HT-29 (cell line): ENCODE data around the gene POLE. TPM values are rescaled to one million over a fixed set of nuclear protein-coding genes. Genes with fewer than 3 reads are reported as not detected.

Experiments used
- DNase-seq: peaks from one replicate; pipeline ENCODE4 v3.0.0-alpha.2; 2015; ENCODE audit warnings: low spot score
- total RNA-seq: library from RNA; depleted of rRNA; stranded (reverse); fragments of >200 nt; shearing (Covaris generic); gene quantifications from 2 replicates; pipeline ENCODE4 v1.2.3, GENCODE V29; 2014

The POLE gene
- total RNA-seq, 1 experiment from 2014 or later = 104 TPM

- no peak for DNase-seq
Measured at GRCh38 chr12:132631666-132632065, 55.5 kb downstream of the POLE start.

GRCh38 chr12:132630672-132631071 lies 56.5 kb downstream of the POLE start:
- DNase-seq = no peak

DNA sequence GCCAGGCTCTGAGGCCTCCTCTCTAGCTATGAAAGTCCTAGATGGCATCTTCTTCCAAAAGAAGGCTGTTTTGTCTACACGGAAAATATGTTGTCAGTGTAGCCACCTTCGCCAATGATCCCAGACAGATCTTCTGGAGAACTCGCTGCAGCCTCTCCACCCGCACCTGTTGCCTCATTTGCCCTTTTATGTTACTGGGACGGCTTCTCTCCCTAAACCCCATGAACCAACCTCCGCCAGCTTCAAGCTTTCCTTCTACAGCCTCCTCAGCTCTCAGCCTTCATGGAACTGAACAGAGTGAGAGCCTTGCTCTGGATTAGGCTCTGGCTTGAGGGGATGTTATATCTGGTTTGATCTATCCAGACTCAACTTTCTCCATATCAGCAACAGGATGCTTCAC lies 57.8 kb downstream of the POLE start:
- no peak for DNase-seq

GRCh38 chr12:132625731-132626430 lies 61.3 kb downstream of the POLE start:
- no peak for DNase-seq

GRCh38 chr12:132624910-132625630 lies 62.1 kb downstream of the POLE start:
- no peak for DNase-seq

DNA sequence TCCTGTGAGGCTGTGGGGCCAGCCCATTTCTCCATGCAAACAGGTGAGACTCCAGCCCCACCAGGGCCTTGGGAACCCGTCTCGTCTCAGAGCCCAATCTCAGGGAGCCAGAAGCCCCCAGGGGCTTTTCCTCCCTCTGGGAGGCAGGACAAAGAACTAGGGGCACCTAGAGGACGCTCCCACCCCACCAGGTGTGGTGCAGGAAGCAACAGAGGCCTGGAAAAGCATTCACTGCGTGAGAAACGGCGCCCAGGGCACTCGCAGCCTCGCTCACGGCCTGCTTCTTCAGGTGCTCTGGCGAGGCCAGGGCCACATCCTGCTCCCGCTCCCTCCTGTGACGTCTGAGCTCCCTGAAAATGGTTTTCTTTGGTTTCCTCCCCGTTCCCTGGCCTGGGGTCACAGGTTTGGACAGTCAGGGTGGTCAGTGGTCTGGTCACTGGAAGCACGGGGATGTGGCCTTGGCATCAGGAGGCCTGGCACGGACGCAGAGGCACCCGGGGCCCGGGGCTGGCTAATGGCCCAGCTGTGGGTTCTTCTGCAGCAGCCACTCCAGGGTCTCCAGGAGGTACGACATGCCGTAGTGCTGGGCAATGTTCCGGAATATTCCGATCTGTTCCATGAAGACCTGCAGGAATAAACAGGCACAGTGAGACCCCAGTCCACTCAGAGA lies 62.8 kb downstream of the POLE start:
- no peak for DNase-seq

- peak; percentile 13 for DNase-seq
Measured at GRCh38 chr12:132623072-132623869, 63.9 kb downstream of the POLE start.

- peak; percentile 32 for DNase-seq
Measured at GRCh38 chr12:132622437-132623071, 64.6 kb downstream of the POLE start.

DNA sequence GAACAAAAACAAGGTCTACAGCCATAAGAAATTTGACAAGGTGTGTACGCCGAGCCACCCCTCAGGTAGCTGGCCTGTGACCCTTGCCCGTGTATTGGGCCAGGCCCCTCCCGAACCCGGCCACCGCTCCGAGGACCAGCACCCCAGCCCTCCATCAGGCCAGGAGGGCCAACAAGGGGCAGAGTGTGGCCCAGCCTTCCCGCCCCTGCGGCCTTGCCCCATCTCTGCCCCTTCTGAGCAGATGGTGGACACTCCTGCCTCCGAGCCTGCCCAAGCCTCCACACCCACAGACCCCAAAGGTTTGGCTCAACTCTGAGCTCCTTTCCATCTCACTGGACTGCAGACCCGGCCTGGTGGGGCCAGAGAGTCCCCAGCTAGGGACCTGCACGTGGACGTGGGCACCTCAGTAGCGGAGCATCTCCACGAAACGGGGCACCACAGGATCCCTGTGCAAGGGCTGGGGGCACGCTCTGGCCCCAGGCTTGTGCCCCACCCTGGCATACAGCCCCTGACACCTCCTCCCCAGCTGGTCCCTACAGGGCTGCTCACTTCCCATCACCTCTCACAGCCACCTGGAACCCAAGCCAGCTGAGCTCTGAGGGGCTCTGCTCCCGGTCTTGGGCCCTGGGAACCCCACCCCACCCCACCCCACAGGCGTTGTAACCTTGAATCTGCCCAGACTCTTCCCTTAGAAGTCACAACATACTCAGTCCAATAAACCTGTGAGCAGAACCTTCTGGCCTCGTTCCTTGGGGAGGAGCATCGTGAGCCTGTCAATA lies 65.3 kb downstream of the POLE start:
- no peak for DNase-seq

DNA sequence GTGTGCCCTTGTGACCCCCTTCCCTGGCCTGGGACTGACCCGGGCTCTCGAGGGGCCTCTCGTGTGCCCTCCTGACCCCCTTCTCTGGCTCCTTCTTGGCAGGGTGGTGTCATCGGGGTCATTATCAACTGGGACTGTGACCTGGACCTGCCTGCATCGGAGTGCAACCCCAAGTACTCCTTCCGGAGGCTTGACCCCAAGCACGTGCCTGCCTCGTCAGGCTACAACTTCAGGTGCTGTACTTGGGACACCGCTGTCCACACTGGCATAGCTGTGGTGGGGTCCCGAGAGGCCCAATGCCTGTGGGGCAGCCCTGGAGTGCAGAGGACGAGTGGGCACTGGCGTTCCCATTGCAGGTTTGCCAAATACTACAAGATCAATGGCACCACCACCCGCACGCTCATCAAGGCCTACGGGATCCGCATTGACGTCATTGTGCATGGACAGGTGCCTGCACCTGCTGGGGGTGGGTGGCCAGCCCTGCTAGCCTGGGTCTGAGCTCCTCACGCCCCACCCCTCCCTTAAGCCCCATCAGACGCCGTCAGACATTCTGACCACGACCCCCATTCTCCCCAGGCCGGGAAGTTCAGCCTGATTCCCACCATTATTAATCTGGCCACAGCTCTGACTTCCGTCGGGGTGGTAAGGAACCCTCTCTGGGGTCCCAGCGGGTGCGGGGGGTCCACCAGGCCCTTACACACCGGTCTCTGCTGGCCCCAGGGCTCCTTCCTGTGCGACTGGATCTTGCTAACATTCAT lies 66.1 kb downstream of the POLE start:
- no peak for DNase-seq

GRCh38 chr12:132620113-132620898 lies 66.8 kb downstream of the POLE start:
- DNase-seq = no peak

DNA sequence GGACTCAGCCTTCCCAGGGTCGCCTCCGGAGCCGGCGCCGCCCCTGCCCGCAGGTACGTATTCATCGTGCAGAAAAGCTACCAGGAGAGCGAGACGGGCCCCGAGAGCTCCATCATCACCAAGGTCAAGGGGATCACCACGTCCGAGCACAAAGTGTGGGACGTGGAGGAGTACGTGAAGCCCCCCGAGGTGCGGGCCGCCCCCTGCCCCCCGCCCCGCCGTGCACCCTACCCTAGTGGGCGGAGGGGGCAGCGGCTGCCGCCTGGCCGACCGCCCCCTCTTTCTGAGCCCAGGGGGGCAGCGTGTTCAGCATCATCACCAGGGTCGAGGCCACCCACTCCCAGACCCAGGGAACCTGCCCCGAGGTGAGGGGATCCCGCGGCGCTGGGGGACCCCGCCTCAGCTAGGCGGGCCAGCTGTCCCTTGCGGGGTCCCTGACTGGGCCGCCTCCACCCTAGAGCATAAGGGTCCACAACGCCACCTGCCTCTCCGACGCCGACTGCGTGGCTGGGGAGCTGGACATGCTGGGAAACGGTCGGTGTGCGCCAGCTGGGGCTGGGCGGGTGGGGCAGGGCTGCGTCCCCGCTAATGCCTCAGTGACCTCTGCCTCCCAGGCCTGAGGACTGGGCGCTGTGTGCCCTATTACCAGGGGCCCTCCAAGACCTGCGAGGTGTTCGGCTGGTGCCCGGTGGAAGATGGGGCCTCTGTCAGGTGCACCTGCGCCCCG lies 67.6 kb downstream of the POLE start:
- no peak for DNase-seq

DNA sequence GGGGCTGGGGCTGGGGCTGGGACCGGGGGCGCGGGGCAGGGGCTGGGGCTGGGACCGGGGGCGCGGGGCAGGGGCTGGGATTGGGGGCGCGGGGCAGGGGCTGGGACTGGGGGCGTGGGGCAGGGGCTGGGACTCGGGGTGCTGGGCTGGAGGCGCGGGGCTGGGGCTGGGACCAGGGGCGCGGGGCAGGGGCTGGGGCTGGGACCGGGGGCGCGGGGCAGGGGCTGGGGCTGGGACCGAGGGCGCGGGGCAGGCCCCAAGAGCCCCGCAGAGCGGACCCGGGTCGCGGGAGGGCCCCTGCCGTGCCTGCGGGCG lies 68.1 kb downstream of the POLE start:
- no peak for DNase-seq

DNA sequence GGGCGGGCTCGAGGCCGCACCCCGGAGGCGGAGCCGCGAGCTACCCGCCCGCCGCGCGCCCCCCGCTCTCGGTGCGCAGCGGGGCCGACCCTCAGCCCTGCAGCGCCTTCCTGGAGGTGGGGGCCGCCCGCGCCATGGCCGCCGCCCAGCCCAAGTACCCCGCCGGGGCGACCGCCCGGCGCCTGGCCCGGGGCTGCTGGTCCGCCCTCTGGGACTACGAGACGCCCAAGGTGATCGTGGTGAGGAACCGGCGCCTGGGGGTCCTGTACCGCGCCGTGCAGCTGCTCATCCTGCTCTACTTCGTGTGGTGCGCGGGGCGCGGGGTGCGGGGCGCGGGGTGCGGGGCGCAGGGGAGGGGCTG lies 68.5 kb downstream of the POLE start, which contains the start of gene P2RX2:
TSS of gene P2RX2 (plus strand) at position 94 of the 361 bp plus-strand sequence. CDS start at position 135, 41 bp downstream.
- DNase-seq = no peak

- DNase-seq = no peak
Measured at GRCh38 chr12:132617822-132618682, 69.1 kb downstream of the POLE start.

DNA sequence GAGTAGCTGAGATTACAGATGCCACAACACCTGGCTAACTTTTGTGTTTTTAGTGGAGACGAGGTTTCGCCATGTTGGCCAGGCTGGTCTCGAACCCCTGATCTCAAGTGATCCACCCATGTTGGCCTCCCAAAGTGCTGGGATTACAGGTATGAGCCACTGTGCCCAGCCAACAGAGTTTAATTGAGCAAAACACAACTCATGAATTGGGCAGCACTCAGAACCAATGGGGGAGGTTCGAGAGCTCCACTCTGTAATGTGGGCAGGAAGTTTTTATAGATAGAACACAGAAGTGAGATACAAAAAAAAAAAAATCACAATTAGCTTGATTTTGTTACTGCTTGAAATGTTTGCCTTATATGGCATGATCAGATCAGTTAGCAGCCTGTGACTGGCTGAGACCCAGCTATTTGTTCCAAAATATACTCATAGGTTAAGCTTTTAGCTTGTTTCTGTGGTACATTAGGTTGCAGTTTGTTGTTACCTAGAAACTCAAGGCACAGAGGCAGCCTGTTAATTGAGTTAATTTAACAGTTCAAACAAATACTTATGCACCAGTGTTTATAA lies 69.9 kb downstream of the POLE start:
- no peak for DNase-seq

- DNase-seq = no peak
Measured at GRCh38 chr12:132615579-132616038, 71.5 kb downstream of the POLE start.
